ENCODE results near the gene APLN. TPM values are rescaled to one million over a fixed set of nuclear protein-coding genes. Genes with fewer than 3 reads are reported as not detected.

APLN gene
- total RNA-seq, 1 donor from 2014 or later, result 15.9 TPM

GRCh38 chrX:129648514-129649267 is 6.1 kb downstream of the APLN start:
- Histone ChIP-seq H3K27me3 (ENCODE audit: low read depth) (no peaks in the 10 kb centered on the region), H3K4me3 (no peak overlapping the region), H3K4me1 (peaks cover 25% of the 10 kb centered on the region), H3K27ac (replicated peaks) (no peak overlapping the region), H3K36me3 (no peaks in the 10 kb centered on the region), H3K9me3 (replicated peaks) (no peaks in the 10 kb centered on the region)
- no peak for DNase-seq
- intact Hi-C loops (cut with micrococcal nuclease), result no loop called here
- no peak for TF ChIP-seq CTCF (IDR thresholded peaks at IDR 0.05; ENCODE audit: borderline replicate concordance)

- intact Hi-C loops (cut with micrococcal nuclease), result no loop called here
- no peaks in the 10 kb centered on the region for H3K36me3 ChIP-seq
- peaks cover 15% of the 10 kb centered on the region for H3K4me1 ChIP-seq
- H3K27me3 ChIP-seq (ENCODE audit: low read depth), result no peaks in the 10 kb centered on the region
- DNase-seq, result no peak
- no peak for TF ChIP-seq CTCF (IDR thresholded peaks at IDR 0.05; ENCODE audit: borderline replicate concordance)
- no peak overlapping the region for H3K4me3 ChIP-seq
- H3K27ac ChIP-seq (replicated peaks), result no peak overlapping the region
- H3K9me3 ChIP-seq (replicated peaks), result no peaks in the 10 kb centered on the region
Observed at GRCh38 chrX:129647418-129648410, 7.0 kb downstream of the APLN start.

GRCh38 chrX:129646566-129647417 is 8.0 kb downstream of the APLN start:
- H3K4me3 ChIP-seq, result no peak overlapping the region
- intact Hi-C loops (cut with micrococcal nuclease), result no loop called here
- TF ChIP-seq CTCF (IDR thresholded peaks at IDR 0.05; ENCODE audit: borderline replicate concordance), result no peak
- peaks cover 7% of the 10 kb centered on the region for H3K4me1 ChIP-seq
- DNase-seq, result no peak
- no peaks in the 10 kb centered on the region for H3K36me3 ChIP-seq
- H3K27ac ChIP-seq (replicated peaks), result no peak overlapping the region
- no peaks in the 10 kb centered on the region for H3K9me3 ChIP-seq (replicated peaks)
- H3K27me3 ChIP-seq (ENCODE audit: low read depth), result no peaks in the 10 kb centered on the region

- H3K4me3 ChIP-seq, result no peak overlapping the region
- H3K36me3 ChIP-seq, result no peaks in the 10 kb centered on the region
- TF ChIP-seq CTCF (IDR thresholded peaks at IDR 0.05; ENCODE audit: borderline replicate concordance), result no peak
- H3K4me1 ChIP-seq, result no peaks in the 10 kb centered on the region
- intact Hi-C loops (cut with micrococcal nuclease), result no loop called here
- DNase-seq, result no peak
- no peaks in the 10 kb centered on the region for H3K9me3 ChIP-seq (replicated peaks)
- no peak overlapping the region for H3K27ac ChIP-seq (replicated peaks)
- no peaks in the 10 kb centered on the region for H3K27me3 ChIP-seq (ENCODE audit: low read depth)
Observed at GRCh38 chrX:129642641-129643040, 12.1 kb downstream of the APLN start.

- no peaks in the 10 kb centered on the region for H3K9me3 ChIP-seq (replicated peaks)
- intact Hi-C loops (cut with micrococcal nuclease), result no loop called here
- TF ChIP-seq CTCF (IDR thresholded peaks at IDR 0.05; ENCODE audit: borderline replicate concordance), result no peak
- H3K4me3 ChIP-seq, result no peak overlapping the region
- no peak overlapping the region for H3K27ac ChIP-seq (replicated peaks)
- H3K27me3 ChIP-seq (ENCODE audit: low read depth), result no peaks in the 10 kb centered on the region
- H3K36me3 ChIP-seq, result no peaks in the 10 kb centered on the region
- DNase-seq, result no peak
- no peaks in the 10 kb centered on the region for H3K4me1 ChIP-seq
Observed at GRCh38 chrX:129641941-129642340, 12.8 kb downstream of the APLN start.
